Measurements from ENCODE around the gene COTL1. TPM values are rescaled to one million over a fixed set of nuclear protein-coding genes. Genes with fewer than 3 reads are reported as not detected.

The COTL1 gene
- total RNA-seq, 1 experiment from 2014 or later: 34.1 TPM

DNA sequence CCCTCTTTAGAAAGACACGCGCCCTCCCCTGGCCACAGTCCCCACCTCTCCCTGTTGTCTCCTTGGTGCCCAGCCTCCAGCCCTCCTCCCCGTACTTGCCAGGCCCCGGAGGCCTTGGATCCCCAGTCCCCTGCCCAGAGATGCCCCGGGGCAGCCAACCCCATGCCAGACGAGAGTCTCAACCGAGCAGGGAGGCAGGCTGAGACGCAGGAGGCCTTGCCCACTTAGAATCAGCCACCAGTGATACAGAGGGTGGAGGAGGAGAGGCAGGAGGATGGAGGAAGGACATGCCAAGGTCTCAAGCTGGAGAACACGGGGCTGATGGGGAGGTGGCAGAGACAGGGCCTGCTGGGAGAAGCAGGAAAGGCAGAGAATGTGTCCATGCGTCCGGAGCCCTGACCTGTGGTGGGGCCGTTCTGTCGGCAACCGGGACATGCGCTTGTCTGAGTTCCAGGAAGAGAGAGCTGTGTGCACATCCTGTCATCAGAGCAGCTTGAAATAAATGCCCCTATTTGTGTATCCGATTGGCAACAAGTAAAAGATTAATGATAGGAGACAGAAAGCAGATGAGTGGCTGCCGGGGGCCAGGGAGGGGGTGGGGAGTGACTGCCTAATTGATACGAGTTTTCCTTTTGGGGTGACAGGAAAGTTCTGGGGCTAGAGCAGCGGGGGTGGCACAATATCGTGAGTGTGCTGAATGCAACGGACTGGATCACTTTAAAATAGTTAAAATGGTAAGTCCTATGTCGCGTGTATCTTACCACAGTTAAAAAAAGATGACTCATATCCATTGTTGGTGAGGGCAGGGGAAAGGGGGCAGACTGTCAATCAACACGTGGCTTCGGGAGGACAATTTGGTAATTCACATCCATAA is 68.7 kb downstream of the COTL1 start:
- POLR2A ChIA-PET (ENCODE audit: low non-redundant PET): no interaction called here
- no peaks in the 10 kb centered on the region for H3K27me3 ChIP-seq (replicated peaks; ENCODE audit: insufficient read depth, low read depth, low read length, poor library complexity)
- no TSS peak for BruUV-seq (replicated peaks)
- no peaks in the 10 kb centered on the region for H3K9me3 ChIP-seq (ENCODE audit: low read depth, low read length, poor library complexity, severe bottlenecking)
- DNase-seq (ENCODE audit: low spot score): no peak
- peaks cover 2% of the 10 kb centered on the region for H3K4me1 ChIP-seq (ENCODE audit: insufficient read depth, low read length, poor library complexity, severe bottlenecking)
- TF ChIP-seq, protein P1, sequence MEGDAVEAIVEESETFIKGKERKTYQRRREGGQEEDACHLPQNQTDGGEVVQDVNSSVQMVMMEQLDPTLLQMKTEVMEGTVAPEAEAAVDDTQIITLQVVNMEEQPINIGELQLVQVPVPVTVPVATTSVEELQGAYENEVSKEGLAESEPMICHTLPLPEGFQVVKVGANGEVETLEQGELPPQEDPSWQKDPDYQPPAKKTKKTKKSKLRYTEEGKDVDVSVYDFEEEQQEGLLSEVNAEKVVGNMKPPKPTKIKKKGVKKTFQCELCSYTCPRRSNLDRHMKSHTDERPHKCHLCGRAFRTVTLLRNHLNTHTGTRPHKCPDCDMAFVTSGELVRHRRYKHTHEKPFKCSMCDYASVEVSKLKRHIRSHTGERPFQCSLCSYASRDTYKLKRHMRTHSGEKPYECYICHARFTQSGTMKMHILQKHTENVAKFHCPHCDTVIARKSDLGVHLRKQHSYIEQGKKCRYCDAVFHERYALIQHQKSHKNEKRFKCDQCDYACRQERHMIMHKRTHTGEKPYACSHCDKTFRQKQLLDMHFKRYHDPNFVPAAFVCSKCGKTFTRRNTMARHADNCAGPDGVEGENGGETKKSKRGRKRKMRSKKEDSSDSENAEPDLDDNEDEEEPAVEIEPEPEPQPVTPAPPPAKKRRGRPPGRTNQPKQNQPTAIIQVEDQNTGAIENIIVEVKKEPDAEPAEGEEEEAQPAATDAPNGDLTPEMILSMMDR (conservative IDR thresholded peaks at IDR 0.05; ENCODE audit: low read depth, low read length): no peak
- no peak for TF ChIP-seq EZH2 (IDR thresholded peaks at IDR 0.05; ENCODE audit: borderline replicate concordance, low read depth, low read length, poor library complexity, severe bottlenecking)
- H3K36me3 ChIP-seq (ENCODE audit: insufficient read depth, low read length, poor library complexity, severe bottlenecking): no peaks in the 10 kb centered on the region
- CTCF ChIA-PET: no interaction called here
- intact Hi-C loops (cut with micrococcal nuclease; ENCODE audit: unreplicated experiment): no loop called here
- no peak overlapping the region for H3K4me3 ChIP-seq (ENCODE audit: low read depth, low read length, poor library complexity, severe bottlenecking)
- H3K27ac ChIP-seq (ENCODE audit: low read depth, low read length, poor library complexity, severe bottlenecking): no peak overlapping the region

GRCh38 chr16:84548508-84548907 is 69.4 kb downstream of the COTL1 start:
- ChIA-PET CTCF (interaction anchor here (0.7 kb wide), 1 partner anchor 178 kb away, joined by 11 read pairs; no protein-coding TSS in a partner anchor), POLR2A (ENCODE audit: low non-redundant PET) (no interaction called here)
- no peak for DNase-seq (ENCODE audit: low spot score)
- no peaks in the 10 kb centered on the region for H3K27me3 ChIP-seq (replicated peaks; ENCODE audit: insufficient read depth, low read depth, low read length, poor library complexity)
- BruUV-seq (replicated peaks): no TSS peak
- no peak overlapping the region for H3K4me3 ChIP-seq (ENCODE audit: low read depth, low read length, poor library complexity, severe bottlenecking)
- intact Hi-C loops (cut with micrococcal nuclease; ENCODE audit: unreplicated experiment): no loop called here
- no peaks in the 10 kb centered on the region for H3K9me3 ChIP-seq (ENCODE audit: low read depth, low read length, poor library complexity, severe bottlenecking)
- peaks cover 3% of the 10 kb centered on the region for H3K4me1 ChIP-seq (ENCODE audit: insufficient read depth, low read length, poor library complexity, severe bottlenecking)
- TF ChIP-seq EZH2 (IDR thresholded peaks at IDR 0.05; ENCODE audit: borderline replicate concordance, low read depth, low read length, poor library complexity, severe bottlenecking): no peak
- TF ChIP-seq, protein P1 (conservative IDR thresholded peaks at IDR 0.05; ENCODE audit: low read depth, low read length): no peak
- H3K27ac ChIP-seq (ENCODE audit: low read depth, low read length, poor library complexity, severe bottlenecking): no peak overlapping the region
- no peaks in the 10 kb centered on the region for H3K36me3 ChIP-seq (ENCODE audit: insufficient read depth, low read length, poor library complexity, severe bottlenecking)

GRCh38 chr16:84547546-84548061 is 70.3 kb downstream of the COTL1 start:
- no peaks in the 10 kb centered on the region for H3K9me3 ChIP-seq (ENCODE audit: low read depth, low read length, poor library complexity, severe bottlenecking)
- no peak for DNase-seq (ENCODE audit: low spot score)
- H3K4me1 ChIP-seq (ENCODE audit: insufficient read depth, low read length, poor library complexity, severe bottlenecking): peaks cover 3% of the 10 kb centered on the region
- ChIA-PET POLR2A (ENCODE audit: low non-redundant PET) (no interaction called here), CTCF (interaction anchor here (0.7 kb wide), 1 partner anchor 179 kb away, joined by 11 read pairs; no protein-coding TSS in a partner anchor)
- no peaks in the 10 kb centered on the region for H3K27me3 ChIP-seq (replicated peaks; ENCODE audit: insufficient read depth, low read depth, low read length, poor library complexity)
- no TSS peak for BruUV-seq (replicated peaks)
- H3K27ac ChIP-seq (ENCODE audit: low read depth, low read length, poor library complexity, severe bottlenecking): no peak overlapping the region
- intact Hi-C loops (cut with micrococcal nuclease; ENCODE audit: unreplicated experiment): no loop called here
- TF ChIP-seq EZH2 (IDR thresholded peaks at IDR 0.05; ENCODE audit: borderline replicate concordance, low read depth, low read length, poor library complexity, severe bottlenecking): no peak
- TF ChIP-seq, protein P1 (conservative IDR thresholded peaks at IDR 0.05; ENCODE audit: low read depth, low read length): no peak
- no peak overlapping the region for H3K4me3 ChIP-seq (ENCODE audit: low read depth, low read length, poor library complexity, severe bottlenecking)
- no peaks in the 10 kb centered on the region for H3K36me3 ChIP-seq (ENCODE audit: insufficient read depth, low read length, poor library complexity, severe bottlenecking)
